Right lobe of liver (tissue), 6 donors: ENCODE results near the gene IL15. TPM values are rescaled to one million over a fixed set of nuclear protein-coding genes. Genes with fewer than 3 reads are reported as not detected.

ENCODE experiments used
- ATAC-seq, 4 donors: fragments of 200-7000 bp; cut with Tn5 transposase; one replicate each; pipeline ENCODE4 v1.9.1; 2020; ENCODE audit warnings: mild to moderate bottlenecking in 4 of 4, moderate library complexity in 4 of 4
- DNase-seq, 3 donors: peaks; one replicate each; pipeline ENCODE4 v3.0.0-alpha.2; 2020
- H3K27ac ChIP-seq, 3 donors: fragments of 200-600 bp; one replicate each; pipeline ENCODE4 v1.8.0; 2022
- H3K27me3 ChIP-seq, 2 donors: fragments of 200-600 bp; one replicate each; pipeline ENCODE4 v1.8.0; 2022
- H3K36me3 ChIP-seq, 4 donors: fragments of 200-600 bp; sonication (generic) in 1 of 4; one replicate each; pipeline versions ENCODE4 v1.5.1 to v1.8.0; 2017 to 2022; ENCODE audit warnings: control low read depth in 1 of 4
- H3K4me1 ChIP-seq, 4 donors: fragments of 200-600 bp; sonication (generic) in 1 of 4; one replicate each; pipeline versions ENCODE4 v1.5.1 to v1.8.0; 2017 to 2022; ENCODE audit warnings: control low read depth in 1 of 4
- H3K4me3 ChIP-seq, 3 donors: fragments of 200-600 bp; one replicate each; pipeline ENCODE4 v1.8.0; 2022
- H3K9me3 ChIP-seq, 4 donors: fragments of 200-600 bp; sonication (generic) in 1 of 4; one replicate each; pipeline versions ENCODE4 v1.5.1 to v1.8.0; 2017 to 2022; ENCODE audit warnings: control low read depth in 1 of 4
- CTCF ChIP-seq, 4 donors: fragments of 200-600 bp in 3 of 4; fragments of 450-650 bp in 1 of 4; IDR thresholded peaks; one replicate each; pipeline versions ENCODE4 v1.5.1 to v1.8.0; 2016 to 2022; ENCODE audit warnings: antibody characterized with exemption in 4 of 4, mild to moderate bottlenecking in 2 of 4
- POLR2A ChIP-seq: fragments of 450-650 bp; IDR thresholded peaks from one replicate; pipeline ENCODE4 v1.6.1; 2017; ENCODE audit warnings: antibody characterized with exemption, mild to moderate bottlenecking
- WGBS: methylation state at CpG from one replicate; pipeline ENCODE4 v1.1.6; 2018; ENCODE audit warnings: low coverage, low lambda C conversion rate; ENCODE audit not compliant: insufficient coverage; ENCODE audit errors: missing lambda C conversion rate; 5-methylcytosine and 5-hydroxymethylcytosine counted together
- intact Hi-C, 2 donors: fragments of 100-400 bp; cut with DNase I; formaldehyde crosslinking; loops; one replicate each; pipeline versions ENCODE4 v1.11.2 to v1.14.1; 2022
- total RNA-seq, 6 experiments: library from RNA; depleted of rRNA in 2 of 6; stranded (reverse); fragments of >200 nt in 2 of 6; fragmentation: NEBNext Ultra II Directional in 3 of 6; extraction: Animal tissue kit (Norgen Biotek cat#: 25700) in 3 of 6; gene quantifications; one replicate each; pipeline versions ENCODE4 v1.1.0 to v1.2.4, GENCODE V29; 2016 to 2023
- donor health status: DM: no; HTN: yes; CAD: no.
- donor health status: DM: no; HTN: no; CAD: no.
- donor health status: DM: no; HTN: no; CAD: no.
- donor health status: DM: no; HTN: yes; CAD: no.
- donor health status: DM: no; HTN: yes; CAD: no.

IL15 gene
- total RNA-seq, 6 experiments from 2014 or later, result 0.43 to 2.2 (median 1.4) TPM

GRCh38 chr4:141657550-141658250, 21.3 kb downstream of the IL15 start:
- Histone ChIP-seq H3K36me3 (no peaks in the 10 kb centered on the region), H3K27me3 (no peaks in the 10 kb centered on the region), H3K4me3 (no peak overlapping the region), H3K4me1 (no peaks in the 10 kb centered on the region), H3K27ac (no peak overlapping the region), H3K9me3 (no peaks in the 10 kb centered on the region)
- 63% methylated on average over 5 of the region's 5 CpGs for WGBS
- peak in 1 of 4 donors; percentile 31 for ATAC-seq
- TF ChIP-seq POLR2A (no peak), CTCF (IDR thresholded peaks at IDR 0.05) (peak in 1 of 4 donors; percentile 6)
- intact Hi-C loops, result no loop called here
- no peak for DNase-seq

DNA sequence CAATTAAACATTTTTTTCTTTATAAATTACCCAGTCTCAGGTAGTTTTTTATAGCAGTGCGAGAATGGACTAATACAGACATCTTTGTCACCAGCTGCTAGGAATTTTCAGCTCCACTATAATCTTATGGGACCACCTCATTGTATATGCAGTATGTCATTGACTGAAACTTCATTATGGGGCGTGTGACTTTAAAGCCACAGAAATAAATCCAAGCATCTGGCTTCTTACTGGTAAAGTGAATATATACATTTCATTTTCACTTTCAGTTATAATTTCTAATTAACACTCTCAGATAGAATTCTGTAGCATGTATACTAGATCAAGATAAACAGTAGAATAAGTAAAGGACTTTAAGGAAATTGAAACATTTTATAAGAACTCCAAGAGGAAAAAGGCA, 21.9 kb downstream of the IL15 start:
- TF ChIP-seq POLR2A (no peak), CTCF (IDR thresholded peaks at IDR 0.05) (no peak)
- H3K36me3 ChIP-seq, result no peaks in the 10 kb centered on the region
- no peak overlapping the region for H3K4me3 ChIP-seq
- 76% methylated on average over 2 of the region's 2 CpGs for WGBS
- DNase-seq (no peak), ATAC-seq (no peak)
- no peak overlapping the region for H3K27ac ChIP-seq
- intact Hi-C loops, result no loop called here
- H3K9me3 ChIP-seq, result no peaks in the 10 kb centered on the region
- no peaks in the 10 kb centered on the region for H3K27me3 ChIP-seq
- H3K4me1 ChIP-seq, result no peaks in the 10 kb centered on the region

- no peak for TF ChIP-seq CTCF (IDR thresholded peaks at IDR 0.05)
- no peak for TF ChIP-seq POLR2A
- H3K27me3 ChIP-seq, result no peaks in the 10 kb centered on the region
- intact Hi-C loops, result no loop called here
- H3K27ac ChIP-seq, result no peak overlapping the region
- no peaks in the 10 kb centered on the region for H3K9me3 ChIP-seq
- WGBS, result 83% methylated on average over 1 of the region's 1 CpG
- DNase-seq (no peak), ATAC-seq (no peak)
- no peaks in the 10 kb centered on the region for H3K4me1 ChIP-seq
- no peaks in the 10 kb centered on the region for H3K36me3 ChIP-seq
- H3K4me3 ChIP-seq, result no peak overlapping the region
These were observed 23.2 kb downstream of the IL15 start for GRCh38 chr4:141659539-141659938.

- no peaks in the 10 kb centered on the region for H3K27me3 ChIP-seq
- intact Hi-C loops, result no loop called here
- 54% methylated on average over 1 of the region's 1 CpG for WGBS
- TF ChIP-seq CTCF (IDR thresholded peaks at IDR 0.05) (no peak), POLR2A (no peak)
- no peaks in the 10 kb centered on the region for H3K4me1 ChIP-seq
- no peak overlapping the region for H3K27ac ChIP-seq
- ATAC-seq, result no peak
- no peaks in the 10 kb centered on the region for H3K9me3 ChIP-seq
- no peak for DNase-seq
- no peaks in the 10 kb centered on the region for H3K36me3 ChIP-seq
- no peak overlapping the region for H3K4me3 ChIP-seq
These were observed 24.5 kb downstream of the IL15 start for GRCh38 chr4:141660880-141661279.
